Thymus (tissue), 11 donors: Measurements from ENCODE around the gene CCNI2. TPM values are rescaled to one million over a fixed set of nuclear protein-coding genes. Genes with fewer than 3 reads are reported as not detected.

ENCODE experiments used
- DNase-seq, 9 donors: peaks; one replicate each; pipeline ENCODE4 v3.0.0-alpha.2; 2013; ENCODE audit warnings: low spot score in 9 of 9, low read depth in 6 of 9, missing footprints in 1 of 9
- H3K27ac ChIP-seq, 2 donors: one replicate each; pipeline ENCODE4 v1.5.1; 2013; ENCODE audit warnings: control low read depth in 1 of 2, low read depth in 1 of 2, low read length in 1 of 2, mild to moderate bottlenecking in 1 of 2, moderate library complexity in 1 of 2
- H3K27me3 ChIP-seq, 2 donors: one replicate each; pipeline ENCODE4 v1.5.1; 2013; ENCODE audit warnings: low read length in 1 of 2; ENCODE audit not compliant: control insufficient read depth in 2 of 2, insufficient read depth in 1 of 2
- H3K36me3 ChIP-seq, 2 donors: one replicate each; pipeline ENCODE4 v1.5.1; 2013; ENCODE audit warnings: low read length in 1 of 2, mild to moderate bottlenecking in 1 of 2, moderate library complexity in 1 of 2; ENCODE audit not compliant: control insufficient read depth in 2 of 2, insufficient read depth in 2 of 2
- H3K4me1 ChIP-seq, 2 donors: one replicate each; pipeline ENCODE4 v1.5.1; 2013; ENCODE audit warnings: low read length in 2 of 2; ENCODE audit not compliant: control insufficient read depth in 2 of 2, insufficient read depth in 2 of 2
- H3K4me3 ChIP-seq, 2 donors: one replicate each; pipeline ENCODE4 v1.5.1; 2013; ENCODE audit warnings: low read length in 2 of 2, control low read depth in 1 of 2, mild to moderate bottlenecking in 1 of 2
- H3K9me3 ChIP-seq, 2 donors: one replicate each; pipeline ENCODE4 v1.5.1; 2013; ENCODE audit warnings: low read length in 1 of 2, mild to moderate bottlenecking in 1 of 2; ENCODE audit not compliant: control insufficient read depth in 2 of 2, insufficient read depth in 1 of 2
- WGBS: extraction: QIAGEN DNeasy Blood & Tissue Kit; methylation state at CpG from one replicate; pipeline ENCODE4 v1.1.7; 2013; 5-methylcytosine and 5-hydroxymethylcytosine counted together
- polyA plus RNA-seq: library from polyadenylated mRNA; stranded (reverse); fragments of 200-250 nt; gene quantifications from one replicate; pipeline ENCODE4 v1.2.3, GENCODE V29; 2013
- total RNA-seq: library from RNA; stranded (reverse); fragments of 120-200 nt; gene quantifications from one replicate; pipeline ENCODE4 v1.2.4, GENCODE V29; 2013
- donor health status: healthy.

The CCNI2 gene
- total and polyA plus RNA-seq, 2 donors, result 2.5 to 8.1 TPM

GRCh38 chr5:132775476-132775961, 28.3 kb downstream of the CCNI2 start:
- Histone ChIP-seq H3K27me3 (peaks cover 17 to 65% of the 10 kb centered on the region in 2 donors), H3K4me1 (peaks cover 9 to 13% of the 10 kb centered on the region in 2 donors), H3K36me3 (no peaks in the 10 kb centered on the region), H3K9me3 (no peaks in the 10 kb centered on the region), H3K27ac (no peak overlapping the region), H3K4me3 (no peak overlapping the region)
- WGBS, result 87% methylated on average over 7 of the region's 7 CpGs
- no peak for DNase-seq

DNA sequence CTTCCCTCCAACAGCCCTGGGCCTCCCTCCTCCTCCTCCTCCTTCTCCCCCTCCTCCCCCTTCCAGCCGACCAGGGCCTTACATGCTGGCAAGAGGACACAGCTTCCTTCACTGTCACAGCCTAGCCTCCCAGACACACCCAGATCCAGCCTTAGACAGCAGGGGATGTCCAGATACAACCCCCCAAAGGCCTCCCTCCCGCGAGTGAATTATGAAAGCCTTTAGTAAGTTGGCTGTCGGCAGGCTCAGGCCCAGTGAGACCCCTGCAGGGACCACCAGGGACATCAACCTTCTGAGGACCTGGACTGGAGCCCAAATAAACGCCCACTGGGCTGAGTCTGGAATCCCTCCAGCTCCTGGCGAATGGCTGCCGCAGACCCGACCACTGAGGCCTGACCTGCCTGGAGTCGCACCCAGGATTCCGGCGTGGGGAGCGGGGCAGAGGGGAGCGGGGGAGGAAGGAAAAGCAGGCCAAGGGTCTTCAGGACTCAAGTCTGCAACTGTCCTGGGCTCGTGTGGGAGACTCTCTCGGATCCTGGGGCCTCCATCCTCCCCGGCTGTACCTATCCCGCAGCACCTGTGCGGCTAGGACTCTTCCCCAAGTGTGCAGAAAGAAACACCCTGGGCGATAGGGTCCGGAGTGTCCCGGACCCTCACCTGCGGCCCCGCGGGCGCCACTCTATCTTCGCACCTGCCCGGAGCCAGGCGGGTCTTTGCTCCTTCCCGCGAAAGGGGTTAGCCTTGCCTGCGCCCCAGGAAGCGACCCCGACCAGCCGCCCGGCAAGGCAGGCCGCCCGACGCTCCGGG, 29.1 kb downstream of the CCNI2 start:
- DNase-seq, result peak in 1 of 9 donors; percentile 21
- 15% methylated on average over 39 of the region's 39 CpGs for WGBS
- peaks cover 17 to 65% of the 10 kb centered on the region in 2 donors for H3K27me3 ChIP-seq
- no peak overlapping the region for H3K27ac ChIP-seq
- no peaks in the 10 kb centered on the region for H3K36me3 ChIP-seq
- peak overlapping the region; percentile 46 to 87 for H3K4me3 ChIP-seq
- H3K4me1 ChIP-seq, result peaks cover 9 to 13% of the 10 kb centered on the region in 2 donors
- H3K9me3 ChIP-seq, result no peaks in the 10 kb centered on the region

DNA sequence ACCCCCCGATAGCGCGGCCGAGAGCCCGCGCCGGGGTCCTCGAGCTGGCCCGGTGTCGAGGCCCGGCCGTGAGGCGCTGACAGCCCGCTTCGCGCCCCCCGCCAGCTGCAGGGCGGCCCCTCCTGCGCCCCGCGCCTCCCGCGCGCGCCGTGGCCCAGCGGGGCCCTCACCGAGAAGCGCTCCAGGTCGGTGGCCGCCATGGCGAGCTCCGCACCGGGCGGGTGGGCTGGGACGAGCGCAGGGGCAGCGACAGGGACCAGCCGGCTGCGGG, 29.6 kb downstream of the CCNI2 start:
- H3K9me3 ChIP-seq, result no peaks in the 10 kb centered on the region
- peaks cover 9 to 13% of the 10 kb centered on the region in 2 donors for H3K4me1 ChIP-seq
- under 1% methylated on average over 40 of the region's 40 CpGs for WGBS
- H3K27me3 ChIP-seq, result peaks cover 17 to 68% of the 10 kb centered on the region in 2 donors
- peak overlapping the region; percentile 52 to 87 for H3K4me3 ChIP-seq
- DNase-seq, result peak in 1 of 9 donors; percentile 40
- no peaks in the 10 kb centered on the region for H3K36me3 ChIP-seq
- H3K27ac ChIP-seq, result no peak overlapping the region

DNA sequence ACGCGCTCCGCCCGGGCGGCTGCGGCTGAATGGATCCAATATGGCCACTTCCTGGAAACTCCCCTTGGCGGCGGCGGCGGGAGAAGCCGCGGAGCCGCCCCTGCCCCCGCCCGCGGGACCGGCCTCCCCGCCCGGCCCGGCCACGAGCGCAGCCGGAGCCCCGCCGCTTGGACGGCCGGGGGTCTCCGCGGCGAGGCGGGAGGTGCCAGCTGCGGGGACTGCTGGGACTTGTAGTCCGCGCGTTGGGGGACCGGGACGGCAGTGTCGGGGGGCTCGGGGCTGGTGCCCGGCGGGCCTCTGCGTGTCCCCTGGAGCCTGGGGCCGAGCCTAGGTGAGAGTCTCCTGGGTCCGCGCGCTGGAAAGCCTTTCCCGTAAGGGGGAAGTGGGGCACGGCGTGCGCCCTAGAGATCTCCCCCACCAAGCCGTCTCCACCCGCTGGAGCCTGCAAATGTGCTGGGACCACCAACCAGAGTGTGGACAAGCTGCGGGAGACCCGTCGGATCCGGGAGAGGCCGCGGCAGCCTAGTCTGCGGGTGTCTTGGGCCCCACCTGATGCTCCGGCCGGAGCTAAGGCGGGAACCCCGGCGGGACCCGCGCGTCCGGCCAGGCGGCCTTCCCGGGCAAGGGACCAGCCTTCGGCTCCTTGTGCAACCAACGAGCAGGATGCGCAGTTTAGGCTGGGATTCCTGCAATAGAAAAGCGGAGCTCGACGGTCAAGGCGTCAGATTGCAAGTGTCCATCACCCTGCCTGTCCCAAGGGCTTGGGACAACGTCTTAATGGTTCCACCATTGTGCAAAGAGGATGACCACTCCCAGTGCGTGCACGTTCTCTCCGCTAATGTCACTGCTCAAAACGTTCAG, 30.2 kb downstream of the CCNI2 start, which contains the start of gene SEPTIN8:
TSS of gene SEPTIN8 (minus strand) at position 31 of the 861 bp plus-strand sequence. CDS start 102 bp downstream, outside the sequence.
- peak in 1 of 9 donors; percentile 18 for DNase-seq
- Histone ChIP-seq H3K36me3 (no peaks in the 10 kb centered on the region), H3K9me3 (no peaks in the 10 kb centered on the region), H3K27me3 (peaks cover 17 to 73% of the 10 kb centered on the region in 2 donors), H3K27ac (peak within 1 kb of the TSS in 1 of 2 donors; percentile 70), H3K4me3 (peak within 1 kb of the TSS; percentile 52 to 87), H3K4me1 (peaks cover 9 to 13% of the 10 kb centered on the region in 2 donors)
- WGBS, result 5% methylated on average over 82 of the region's 82 CpGs

DNA sequence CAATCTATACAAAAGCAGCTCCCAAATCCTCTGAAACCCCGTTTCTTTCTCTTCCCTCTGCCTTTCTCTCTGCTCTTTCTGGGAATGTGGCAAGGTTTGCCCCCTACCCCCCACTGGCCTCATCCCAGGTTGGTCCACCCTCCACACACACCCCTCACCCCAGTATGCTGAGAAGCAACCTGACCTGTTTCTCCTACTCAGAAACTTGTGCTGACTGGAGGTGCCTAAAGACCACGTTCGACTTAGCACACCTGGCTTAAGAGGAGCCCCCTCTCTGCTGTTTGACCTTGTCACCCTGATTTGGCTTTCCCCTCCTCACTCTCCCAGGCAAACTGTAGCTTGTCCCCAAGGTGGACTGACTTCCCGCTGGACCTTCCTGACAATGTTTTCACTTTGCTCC, 30.9 kb downstream of the CCNI2 start:
- Histone ChIP-seq H3K27me3 (peaks cover 17 to 67% of the 10 kb centered on the region in 2 donors), H3K36me3 (no peaks in the 10 kb centered on the region), H3K27ac (peak overlapping the region in 1 of 2 donors; percentile 31), H3K9me3 (no peaks in the 10 kb centered on the region), H3K4me1 (peaks cover 9 to 13% of the 10 kb centered on the region in 2 donors), H3K4me3 (no peak overlapping the region)
- DNase-seq, result no peak
- WGBS, result 65% methylated on average over 4 of the region's 4 CpGs

DNA sequence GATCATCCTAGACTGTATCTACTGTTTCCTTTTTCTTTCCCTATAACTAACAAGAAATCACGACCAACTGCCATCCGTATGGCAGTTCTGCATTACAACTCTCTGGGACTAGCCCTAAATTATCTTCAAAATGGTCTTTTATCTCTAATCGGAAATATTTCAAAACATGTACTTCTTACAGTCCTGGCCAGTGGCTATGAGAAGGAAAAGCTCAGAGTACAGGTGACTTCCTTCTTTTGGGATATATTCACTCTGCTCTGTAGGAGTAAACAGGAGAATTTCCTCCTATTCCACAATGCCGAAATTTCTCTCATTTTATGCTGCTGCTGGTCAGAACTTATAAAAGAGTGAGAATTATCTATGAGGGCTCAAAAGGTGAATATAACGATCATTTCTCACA, 31.6 kb downstream of the CCNI2 start:
- WGBS, result 75% methylated on average over 5 of the region's 5 CpGs
- no peak overlapping the region for H3K27ac ChIP-seq
- DNase-seq, result no peak
- peaks cover 17 to 65% of the 10 kb centered on the region in 2 donors for H3K27me3 ChIP-seq
- H3K4me3 ChIP-seq, result no peak overlapping the region
- peaks cover 9 to 13% of the 10 kb centered on the region in 2 donors for H3K4me1 ChIP-seq
- no peaks in the 10 kb centered on the region for H3K36me3 ChIP-seq
- no peaks in the 10 kb centered on the region for H3K9me3 ChIP-seq

GRCh38 chr5:132779961-132780360, 32.7 kb downstream of the CCNI2 start:
- no peaks in the 10 kb centered on the region for H3K9me3 ChIP-seq
- H3K4me1 ChIP-seq, result peaks cover 9 to 13% of the 10 kb centered on the region in 2 donors
- no peak overlapping the region for H3K4me3 ChIP-seq
- no peaks in the 10 kb centered on the region for H3K36me3 ChIP-seq
- no peak for DNase-seq
- WGBS, result 97% methylated on average over 3 of the region's 3 CpGs
- no peak overlapping the region for H3K27ac ChIP-seq
- peaks cover 17 to 54% of the 10 kb centered on the region in 2 donors for H3K27me3 ChIP-seq

DNA sequence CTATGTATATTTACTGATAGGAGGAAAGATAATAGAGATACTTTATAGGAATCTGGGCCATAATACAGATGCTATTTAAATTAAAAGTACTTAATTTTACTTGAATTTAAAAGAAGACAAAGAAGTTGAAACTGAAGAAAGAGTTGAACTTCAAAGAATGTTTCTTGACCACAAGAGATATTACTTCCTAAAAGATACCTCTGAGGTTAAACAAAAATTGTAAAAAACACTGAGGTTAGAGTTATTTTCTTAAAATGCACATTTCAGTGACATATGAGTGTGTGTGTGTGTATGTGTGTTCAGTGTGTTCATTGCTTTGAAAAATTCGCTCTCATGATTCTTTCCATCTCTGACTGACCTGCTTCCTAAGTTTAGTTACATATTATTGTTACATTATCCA, 33.4 kb downstream of the CCNI2 start:
- Histone ChIP-seq H3K4me3 (no peak overlapping the region), H3K4me1 (peaks cover 9 to 20% of the 10 kb centered on the region in 2 donors), H3K36me3 (no peaks in the 10 kb centered on the region), H3K27me3 (peaks cover 12 to 48% of the 10 kb centered on the region in 2 donors), H3K27ac (no peak overlapping the region), H3K9me3 (no peaks in the 10 kb centered on the region)
- WGBS, result 62% methylated on average over 1 of the region's 1 CpG
- DNase-seq, result no peak

- Histone ChIP-seq H3K4me1 (peaks cover 9 to 20% of the 10 kb centered on the region in 2 donors), H3K27ac (no peak overlapping the region), H3K4me3 (no peak overlapping the region), H3K36me3 (no peaks in the 10 kb centered on the region), H3K9me3 (no peaks in the 10 kb centered on the region), H3K27me3 (peaks cover 11 to 44% of the 10 kb centered on the region in 2 donors)
- DNase-seq, result no peak
- 96% methylated on average over 4 of the region's 4 CpGs for WGBS
Observed at GRCh38 chr5:132781029-132781428, 33.8 kb downstream of the CCNI2 start.
